HG03064 (cell line): Measurements from ENCODE around the gene NT5M.

Experiments
- ATAC-seq: cut with Tn5 transposase; IDR thresholded peaks from one replicate; pipeline ENCODE4 v1.9.1; 2021; ENCODE audit warnings: low read depth; ENCODE audit not compliant: unreplicated experiment

Gene NT5M

GRCh38 chr17:17351901-17352781 lies 49.0 kb downstream of the NT5M start:
- ATAC-seq, result no peak

- no peak for ATAC-seq
Observed at GRCh38 chr17:17352836-17353624, 49.9 kb downstream of the NT5M start.

- no peak for ATAC-seq
Observed at GRCh38 chr17:17353625-17354484, 50.7 kb downstream of the NT5M start.

- ATAC-seq, result no peak
Observed at GRCh38 chr17:17354560-17355349, 51.6 kb downstream of the NT5M start.

- ATAC-seq, result no peak
Observed at GRCh38 chr17:17355426-17355825, 52.3 kb downstream of the NT5M start.

GRCh38 chr17:17356149-17356930 lies 53.2 kb downstream of the NT5M start:
- ATAC-seq, result peak; percentile 59

- no peak for ATAC-seq
Observed at GRCh38 chr17:17356931-17357270, 53.7 kb downstream of the NT5M start.

GRCh38 chr17:17358060-17358751 lies 55.0 kb downstream of the NT5M start:
- ATAC-seq, result no peak

GRCh38 chr17:17358866-17359265 lies 55.7 kb downstream of the NT5M start:
- no peak for ATAC-seq

- no peak for ATAC-seq
Observed at GRCh38 chr17:17359271-17359670, 56.1 kb downstream of the NT5M start.

GRCh38 chr17:17360087-17360730 lies 57.0 kb downstream of the NT5M start:
- no peak for ATAC-seq

- no peak for ATAC-seq
Observed at GRCh38 chr17:17361543-17361866, 58.3 kb downstream of the NT5M start.

GRCh38 chr17:17361867-17362539 lies 58.8 kb downstream of the NT5M start:
- ATAC-seq, result no peak

- no peak for ATAC-seq
Observed at GRCh38 chr17:17362540-17362930, 59.4 kb downstream of the NT5M start.

- no peak for ATAC-seq
Observed at GRCh38 chr17:17363638-17364337, 60.6 kb downstream of the NT5M start.

GRCh38 chr17:17364338-17364667 lies 61.1 kb downstream of the NT5M start:
- ATAC-seq, result no peak

- no peak for ATAC-seq
Observed at GRCh38 chr17:17365476-17366110, 62.4 kb downstream of the NT5M start.
